Measurements from ENCODE around the gene GATB. TPM values are rescaled to one million over a fixed set of nuclear protein-coding genes. Genes with fewer than 3 reads are reported as not detected.

Gene GATB
- total and polyA plus RNA-seq, 2 experiments from 2014 or later: 17.7 to 18.9 TPM

GRCh38 chr4:151692443-151692782 is 68.4 kb downstream of the GATB start (continued):
- TF ChIP-seq CTCF (conservative IDR thresholded peaks at IDR 0.05; ENCODE audit: low read depth in 2 of 2): no peak
- TF ChIP-seq ZNF331 (CRISPR knock-in tag; IDR thresholded peaks at IDR 0.05; ENCODE audit: low read depth): no peak
- no peak for TF ChIP-seq POLR2AphosphoS5 (IDR thresholded peaks at IDR 0.05; ENCODE audit: low read depth)

- DNase-seq (ENCODE audit: low spot score) (no peak), ATAC-seq (no peak)
- TF ChIP-seq ZNF114 (CRISPR knock-in tag; IDR thresholded peaks at IDR 0.05) (no peak), CTCF (conservative IDR thresholded peaks at IDR 0.05; ENCODE audit: low read depth in 2 of 2) (0 out of 4 replicates have a peak, but pooled peaks of 1 of the 2 experiments have one; percentile 20)
- Histone ChIP-seq H3K4me1 (ENCODE audit: insufficient read depth) (peaks cover 6% of the 10 kb centered on the region; the same call in 1 of the 2 replicates), H3K27ac (ENCODE audit: low read depth) (no peak overlapping the region), H3K27me3 (ENCODE audit: insufficient read depth) (no peaks in the 10 kb centered on the region), H3F3A (replicated peaks; ENCODE audit: low read depth) (no peaks in the 10 kb centered on the region), H2AFZ (no peak overlapping the region), H3K4me3 (no peak overlapping the region), H3K4me2 (no peak overlapping the region), H3K79me2 (replicated peaks; ENCODE audit: insufficient read depth) (no peaks in the 10 kb centered on the region), H4K20me1 (replicated peaks; ENCODE audit: insufficient read depth) (no peaks in the 10 kb centered on the region), H3K36me3 (ENCODE audit: insufficient read depth) (no peaks in the 10 kb centered on the region), H3K9me2 (ENCODE audit: insufficient read depth) (no peaks in the 10 kb centered on the region)
- H3K27me3 Mint-ChIP-seq (ENCODE audit: insufficient read depth, low read depth, poor library complexity): peaks cover 5% of the 10 kb centered on the region
- H3K36me3 Mint-ChIP-seq (ENCODE audit: low read depth): peaks cover 21% of the 10 kb centered on the region
- no peak overlapping the region for H3K4me3 Mint-ChIP-seq
- H3K9me3 Mint-ChIP-seq: no peaks in the 10 kb centered on the region
- peaks cover 5% of the 10 kb centered on the region for H3K4me1 Mint-ChIP-seq
- no peak overlapping the region for H3K27ac Mint-ChIP-seq
Measured at GRCh38 chr4:151691639-151692442, 69.0 kb downstream of the GATB start.

- no peaks in the 10 kb centered on the region for H3K79me2 ChIP-seq (replicated peaks; ENCODE audit: insufficient read depth)
- H2AFZ ChIP-seq: no peak overlapping the region
- H3K4me1 Mint-ChIP-seq: peaks cover 5% of the 10 kb centered on the region
- H3K4me2 ChIP-seq: no peak overlapping the region
- peaks cover 5% of the 10 kb centered on the region for H3K27me3 Mint-ChIP-seq (ENCODE audit: insufficient read depth, low read depth, poor library complexity)
- H3K27ac Mint-ChIP-seq: no peak overlapping the region
- H3K27me3 ChIP-seq (ENCODE audit: insufficient read depth): no peaks in the 10 kb centered on the region
- H3K36me3 ChIP-seq (ENCODE audit: insufficient read depth): no peaks in the 10 kb centered on the region
- no peak for DNase-seq (ENCODE audit: low spot score)
- H4K20me1 ChIP-seq (replicated peaks; ENCODE audit: insufficient read depth): no peaks in the 10 kb centered on the region
- H3K9me2 ChIP-seq (ENCODE audit: insufficient read depth): no peaks in the 10 kb centered on the region
- H3K27ac ChIP-seq (ENCODE audit: low read depth): no peak overlapping the region
- H3F3A ChIP-seq (replicated peaks; ENCODE audit: low read depth): no peaks in the 10 kb centered on the region
- peaks cover 6% of the 10 kb centered on the region; the same call in 1 of the 2 replicates for H3K4me1 ChIP-seq (ENCODE audit: insufficient read depth)
- peaks cover 21% of the 10 kb centered on the region for H3K36me3 Mint-ChIP-seq (ENCODE audit: low read depth)
- H3K4me3 Mint-ChIP-seq: no peak overlapping the region
- H3K4me3 ChIP-seq: no peak overlapping the region
- H3K9me3 Mint-ChIP-seq: no peaks in the 10 kb centered on the region
- no peak for ATAC-seq
- no peak for TF ChIP-seq STAT1 (IDR thresholded peaks at IDR 0.05; ENCODE audit: unreplicated experiment)
- no peak for TF ChIP-seq ZNF114 (CRISPR knock-in tag; IDR thresholded peaks at IDR 0.05)
- no peak for TF ChIP-seq ZNF462 (CRISPR knock-in tag; IDR thresholded peaks at IDR 0.05)
- TF ChIP-seq CREB1 (CRISPR knock-in tag; IDR thresholded peaks at IDR 0.05; ENCODE audit: low read depth): no peak
- no peak for TF ChIP-seq NANOG (IDR thresholded peaks at IDR 0.05; ENCODE audit: borderline replicate concordance)
Measured at GRCh38 chr4:151690876-151691275, 69.9 kb downstream of the GATB start.
